HG03108 (cell line): Measurements from ENCODE around the gene AKR1D1.
A peak's percentile ranks its signal among the peaks of the same experiment; 100 is the strongest.
"Not testable (repeated sequence)": the region's sequence is repeated elsewhere in the genome, so short reads cannot be mapped to it uniquely, and the experiment has no call there.

Source experiments
- ATAC-seq: cut with Tn5 transposase; IDR thresholded peaks from one replicate; pipeline ENCODE4 v1.9.1; 2021; ENCODE audit warnings: moderate library complexity; ENCODE audit not compliant: unreplicated experiment

AKR1D1 gene

DNA sequence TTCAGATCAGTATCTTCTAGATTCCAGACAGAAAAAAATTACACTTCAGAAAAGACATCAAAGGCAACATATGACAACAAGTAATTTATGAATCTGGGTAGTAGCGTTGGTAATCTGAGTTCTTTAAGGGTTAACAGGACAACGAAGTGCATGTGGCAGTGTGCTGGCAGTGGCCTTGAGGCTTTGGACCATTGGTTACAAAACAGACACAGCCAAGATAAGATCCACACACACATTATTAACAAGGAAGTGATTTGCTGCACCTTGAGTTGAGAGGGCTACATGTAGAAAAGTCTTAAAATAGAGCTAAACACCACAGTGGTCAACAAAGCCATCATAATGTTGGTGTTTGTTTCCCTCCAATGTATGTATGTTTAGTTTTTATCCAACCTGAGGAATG is 40.6 kb downstream of the AKR1D1 start:
- no peak for ATAC-seq

DNA sequence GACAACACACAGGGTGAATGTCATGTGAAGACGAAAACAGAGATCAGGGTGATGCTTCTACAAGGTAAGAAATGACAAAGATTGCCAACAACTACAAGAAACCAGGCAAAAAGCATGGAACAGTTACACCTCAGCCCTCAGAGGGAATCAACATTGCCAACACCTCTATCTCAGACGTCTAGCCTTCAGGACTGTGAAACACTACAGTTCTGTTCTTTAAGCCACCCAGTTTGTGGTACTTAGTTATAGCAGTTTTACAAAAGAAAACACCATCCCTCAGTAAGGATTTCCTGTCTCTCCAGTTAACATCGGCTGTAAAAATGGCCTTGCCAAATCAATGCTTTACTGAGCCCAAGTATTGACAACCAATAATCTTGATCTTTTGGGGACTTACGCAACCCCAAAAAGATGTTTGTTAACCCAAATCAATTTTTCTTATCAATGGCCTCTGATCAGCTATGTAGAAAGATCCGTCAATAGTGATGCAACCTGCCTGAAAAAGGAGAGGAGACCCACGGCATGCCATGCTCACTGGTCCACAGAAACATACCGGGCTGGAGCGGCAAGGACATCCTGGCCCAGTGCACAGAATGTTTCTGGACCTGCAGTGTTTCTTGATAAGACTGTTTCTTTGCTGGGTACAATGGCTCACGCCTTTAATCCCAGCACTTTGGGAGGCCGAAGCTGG is 44.0 kb downstream of the AKR1D1 start:
- no peak for ATAC-seq

GRCh38 chr7:138122162-138122561 is 45.9 kb downstream of the AKR1D1 start:
- ATAC-seq = no peak

- no peak for ATAC-seq
These were observed 48.9 kb downstream of the AKR1D1 start for GRCh38 chr7:138125119-138125518.

DNA sequence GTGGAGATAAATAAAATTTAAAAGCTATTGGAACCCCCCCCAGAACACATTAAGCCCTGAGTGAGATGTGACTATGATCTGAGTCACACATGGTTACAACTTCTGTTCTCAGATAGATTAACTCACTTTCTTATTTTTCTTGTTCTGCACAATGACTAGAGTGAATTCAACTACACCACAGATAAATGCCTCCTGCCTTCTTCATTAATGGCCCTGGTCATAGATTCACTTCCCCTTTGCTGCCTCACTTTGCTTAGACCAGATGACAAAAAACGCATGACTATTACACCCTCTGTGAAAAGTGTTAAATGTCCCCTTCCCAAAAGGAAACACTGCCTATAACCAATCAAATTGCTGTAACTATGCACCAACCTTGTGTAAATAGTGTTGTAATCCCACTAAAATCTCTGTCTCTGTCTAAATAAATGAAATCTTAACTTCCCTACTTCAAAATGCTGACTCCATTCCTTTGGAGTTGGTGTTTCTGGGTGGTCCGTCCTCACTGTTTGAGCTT is 49.4 kb downstream of the AKR1D1 start:
- peak; percentile 83 for ATAC-seq

- ATAC-seq = no peak
These were observed 50.7 kb downstream of the AKR1D1 start for GRCh38 chr7:138126928-138127327.

GRCh38 chr7:138127996-138128395 is 51.7 kb downstream of the AKR1D1 start:
- ATAC-seq = no peak

DNA sequence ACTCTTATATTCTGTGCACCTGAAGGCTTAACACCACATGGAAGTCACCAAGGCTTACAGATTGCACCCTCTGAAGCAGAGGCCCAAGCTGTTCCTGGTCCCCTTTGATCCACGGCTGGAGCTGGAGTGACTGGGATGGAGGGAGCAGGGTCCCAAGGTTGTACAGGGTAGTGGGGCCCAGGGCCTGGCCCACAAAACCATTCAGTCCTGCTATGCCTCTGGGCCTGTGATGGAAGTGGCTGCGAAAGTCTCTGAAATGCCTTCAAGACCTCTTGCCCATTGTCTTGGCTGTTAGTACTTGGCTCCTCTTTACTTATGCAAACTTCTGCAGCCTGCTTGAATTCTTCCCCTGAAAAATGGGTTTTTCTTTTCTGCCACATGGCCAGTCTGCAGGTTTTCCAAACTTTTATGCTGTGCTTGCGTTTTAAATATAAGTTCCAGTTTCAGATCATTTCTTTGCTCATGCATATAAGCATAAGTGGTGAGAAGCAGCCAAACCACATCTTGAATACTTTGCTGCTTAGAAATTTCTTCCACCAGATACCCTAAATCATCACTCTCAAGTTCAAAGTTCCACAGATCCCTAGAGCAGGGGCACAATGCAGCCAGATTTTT is 53.4 kb downstream of the AKR1D1 start:
- no peak for ATAC-seq

DNA sequence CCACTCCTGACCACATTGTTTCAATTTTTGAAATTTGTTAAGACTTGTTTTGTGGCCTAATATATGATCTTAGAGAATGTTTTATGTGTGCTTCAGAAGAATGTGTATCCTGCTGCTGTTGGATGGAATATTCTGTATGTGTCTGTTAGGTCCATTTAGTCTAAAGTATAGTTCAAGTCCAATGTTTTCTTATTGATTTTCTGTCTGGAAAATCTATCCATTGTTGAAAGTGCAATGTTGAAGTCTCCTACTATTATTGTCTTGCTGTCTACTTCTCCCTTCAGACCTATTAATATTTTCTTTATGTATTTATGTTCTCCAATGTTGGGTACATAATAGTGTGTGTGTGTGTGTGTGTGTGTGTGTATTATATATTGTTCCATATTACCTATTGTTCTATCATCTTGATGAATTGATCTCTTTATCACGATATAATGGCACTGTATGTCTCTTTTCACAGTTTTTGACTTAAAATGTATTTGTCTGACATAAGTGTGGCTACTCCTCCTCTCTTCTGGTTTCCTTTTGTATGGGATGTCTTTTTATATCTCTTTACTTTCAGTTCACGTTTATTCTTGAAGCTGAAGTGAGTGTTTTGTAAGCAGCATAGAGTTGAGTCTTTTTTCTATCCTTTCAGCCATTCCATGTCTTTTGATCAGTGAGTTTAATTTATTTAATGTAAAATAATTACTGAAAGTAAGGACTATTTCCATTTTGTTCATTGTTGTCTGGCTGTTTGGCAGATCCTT is 61.3 kb downstream of the AKR1D1 start:
- ATAC-seq = no peak

- no peak for ATAC-seq
These were observed 62.0 kb downstream of the AKR1D1 start for GRCh38 chr7:138138244-138138643.

- ATAC-seq = no peak
These were observed 66.4 kb downstream of the AKR1D1 start for GRCh38 chr7:138142583-138143201.

DNA sequence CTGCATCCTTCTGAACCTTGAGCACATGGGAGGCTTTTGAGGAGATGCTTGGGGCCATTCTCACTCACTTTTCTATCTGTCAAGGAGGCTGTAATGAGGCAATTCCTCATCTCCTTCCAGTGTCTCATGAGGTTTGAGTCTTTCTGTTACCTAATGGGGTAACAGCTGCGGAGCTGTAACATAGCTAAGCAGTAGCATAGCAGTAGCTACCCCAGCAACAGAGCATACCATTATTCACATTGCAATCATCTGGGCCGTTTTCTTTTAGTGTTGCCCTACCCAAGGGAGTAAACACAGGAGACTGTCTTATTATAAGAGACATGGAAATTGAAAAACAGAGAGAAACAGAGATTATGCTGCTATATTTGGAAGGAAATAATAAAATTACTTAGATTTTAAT is 68.7 kb downstream of the AKR1D1 start:
- ATAC-seq = no peak

DNA sequence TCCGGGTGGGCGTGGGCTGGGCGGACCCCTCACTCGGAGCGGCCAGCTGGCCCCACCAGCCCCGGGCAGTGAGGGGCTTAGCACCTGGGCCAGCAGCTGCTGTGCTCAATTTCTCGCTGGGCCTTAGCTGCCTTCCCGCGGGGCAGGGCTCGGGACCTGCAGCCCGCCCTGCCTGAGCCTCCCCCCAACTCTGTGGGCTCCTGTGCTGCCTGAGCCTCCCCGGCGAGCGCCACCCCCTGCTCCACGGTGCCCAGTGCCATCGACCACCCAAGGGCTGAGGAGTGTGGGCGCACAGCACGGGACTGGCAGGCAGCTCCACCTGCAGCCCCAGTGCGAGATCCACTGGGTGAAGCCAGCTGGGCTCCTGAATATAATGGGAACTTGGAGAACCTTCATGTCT is 70.0 kb downstream of the AKR1D1 start:
- not testable (repeated sequence) for ATAC-seq

DNA sequence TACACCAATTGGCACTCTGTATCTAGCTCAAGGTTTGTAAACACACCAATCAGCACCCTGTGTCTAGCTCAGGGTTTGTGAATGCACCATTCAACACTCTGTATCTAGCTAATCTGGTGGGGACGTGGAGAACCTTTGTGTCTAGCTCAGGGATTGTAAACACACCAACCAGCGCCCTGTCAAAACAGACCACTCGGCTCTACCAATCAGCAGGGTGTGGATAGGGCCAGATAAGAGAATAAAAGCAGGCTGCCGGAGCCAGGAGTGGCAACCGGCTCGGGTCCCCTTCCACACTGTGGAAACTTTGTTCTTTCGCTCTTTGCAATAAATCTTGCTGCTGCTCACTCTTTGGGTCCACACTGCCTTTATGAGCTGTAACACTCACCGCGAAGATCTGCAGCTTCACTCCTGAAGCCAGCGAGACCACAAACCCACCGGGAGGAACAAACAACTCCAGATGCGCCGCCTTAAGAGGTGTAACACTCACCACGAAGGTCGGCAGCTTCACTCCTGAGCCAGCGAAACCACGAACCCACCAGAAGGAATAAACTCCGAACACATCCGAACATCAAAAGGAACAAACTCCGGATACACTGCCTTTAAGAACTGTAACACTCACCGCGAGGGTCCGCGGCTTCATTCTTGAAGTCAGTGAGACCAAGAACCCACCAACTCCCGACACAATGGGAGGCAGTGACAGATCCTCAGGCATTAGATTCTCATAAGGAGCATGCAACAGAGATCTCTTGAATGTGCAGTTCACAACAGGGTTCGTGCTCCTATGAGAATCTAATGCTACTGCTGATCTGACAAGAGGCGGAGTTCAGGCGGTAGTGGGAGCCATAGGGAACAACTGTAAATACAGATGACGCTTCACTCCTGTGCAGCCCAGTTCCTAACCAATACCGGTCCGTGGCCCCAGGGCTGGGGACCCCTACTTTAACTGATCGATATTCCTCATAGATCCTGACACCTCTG is 70.8 kb downstream of the AKR1D1 start:
- not testable (repeated sequence) for ATAC-seq

DNA sequence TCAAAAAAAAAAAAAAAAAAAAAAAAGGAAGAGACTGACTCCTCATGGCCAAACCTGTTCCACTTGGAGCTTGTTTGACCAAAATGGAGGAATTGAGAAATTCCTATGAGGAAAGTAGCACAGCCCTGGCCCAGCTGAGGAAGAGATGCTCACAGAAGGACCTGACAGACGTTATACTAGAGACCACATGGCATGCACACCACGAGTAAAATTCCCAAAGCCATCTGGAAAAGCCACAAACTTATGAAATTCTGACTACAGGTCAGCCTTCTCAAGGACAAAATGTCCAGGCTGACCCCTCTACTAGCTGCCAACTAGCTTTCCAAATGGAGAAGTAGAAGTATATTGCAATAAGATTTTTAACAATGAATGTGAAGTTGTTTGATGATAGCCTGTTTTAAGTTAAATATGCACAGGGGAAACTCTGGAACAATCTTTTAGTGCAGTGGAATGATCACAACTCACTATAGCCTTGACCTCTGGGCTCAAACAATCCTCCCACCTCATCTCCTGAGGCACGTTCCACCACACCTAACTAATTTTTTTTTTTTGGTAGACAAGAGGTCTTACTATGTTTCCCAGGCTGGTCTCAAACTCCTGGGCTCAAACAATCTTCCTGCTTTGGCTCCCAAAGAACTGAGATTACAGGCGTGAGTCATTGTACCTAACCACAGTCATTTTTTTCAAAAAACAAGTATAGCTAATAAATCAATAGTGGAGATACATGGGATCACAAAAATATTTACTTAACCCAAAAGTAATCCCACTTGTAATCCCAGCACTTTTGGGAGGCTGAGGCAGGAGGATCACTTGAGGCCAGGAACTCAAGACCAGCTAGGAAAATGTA is 75.7 kb downstream of the AKR1D1 start:
- no peak for ATAC-seq

- no peak for ATAC-seq
These were observed 78.4 kb downstream of the AKR1D1 start for GRCh38 chr7:138154661-138155060.

GRCh38 chr7:138157702-138158101 is 81.4 kb downstream of the AKR1D1 start:
- no peak for ATAC-seq

DNA sequence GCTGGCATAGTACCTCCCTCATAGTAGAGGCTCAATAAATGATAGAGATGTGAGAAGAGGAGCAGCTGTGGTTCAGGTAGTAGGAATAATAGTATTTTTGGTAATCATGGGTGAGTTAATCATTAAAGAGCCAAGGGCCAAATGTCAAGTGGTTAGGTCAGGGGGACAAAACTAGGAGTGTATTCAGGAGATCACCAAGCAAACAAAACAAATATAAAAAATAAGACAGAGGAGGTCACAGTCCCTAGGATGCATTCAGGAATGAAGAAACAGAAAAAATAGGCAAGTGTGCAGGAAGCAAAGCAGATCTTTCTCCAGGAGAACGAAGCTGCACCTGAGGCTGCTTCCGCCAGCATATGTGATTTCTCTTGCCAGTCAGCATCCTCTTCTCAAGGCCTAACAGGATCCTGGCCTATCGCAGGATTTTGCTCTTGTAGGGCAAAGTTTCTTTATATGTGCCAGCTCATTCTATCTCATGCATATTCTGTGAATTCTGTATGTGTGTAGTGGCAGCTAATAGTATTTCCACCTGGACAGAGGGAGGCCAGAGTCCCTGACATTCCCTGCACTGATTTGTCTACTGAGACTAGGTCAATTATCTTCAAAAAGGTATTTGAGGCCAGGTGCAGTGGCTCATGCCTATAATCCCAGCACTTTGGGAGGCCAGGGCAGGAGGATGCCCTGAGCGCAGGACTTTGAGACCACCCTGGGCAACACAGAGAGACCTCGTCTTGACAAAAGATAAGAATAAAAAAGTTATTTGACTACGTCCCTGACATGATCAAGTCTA is 82.7 kb downstream of the AKR1D1 start:
- no peak for ATAC-seq
